ENCODE data around the gene ZMAT5.

DNA sequence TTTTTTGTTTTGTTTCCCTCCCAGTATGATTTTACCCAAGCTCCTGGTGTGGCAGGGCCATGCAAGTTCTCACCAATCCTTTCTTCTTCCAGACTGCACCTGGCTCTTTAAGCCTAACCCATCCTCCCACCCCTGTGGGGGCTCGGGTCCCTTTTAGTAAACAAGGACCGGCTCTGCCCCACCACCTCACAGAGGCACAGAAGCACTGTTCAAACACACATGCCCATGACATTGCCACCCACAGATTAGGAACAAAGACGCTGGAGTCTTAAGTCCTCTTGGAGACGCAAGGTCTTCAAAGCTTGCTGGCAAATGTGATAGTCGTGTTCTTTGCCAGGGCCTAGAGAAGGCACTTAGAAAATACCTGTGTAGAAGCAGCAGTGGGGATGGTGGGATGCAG lies 19.2 kb upstream of the ZMAT5 start:
- TF ChIP-seq, protein P1, sequence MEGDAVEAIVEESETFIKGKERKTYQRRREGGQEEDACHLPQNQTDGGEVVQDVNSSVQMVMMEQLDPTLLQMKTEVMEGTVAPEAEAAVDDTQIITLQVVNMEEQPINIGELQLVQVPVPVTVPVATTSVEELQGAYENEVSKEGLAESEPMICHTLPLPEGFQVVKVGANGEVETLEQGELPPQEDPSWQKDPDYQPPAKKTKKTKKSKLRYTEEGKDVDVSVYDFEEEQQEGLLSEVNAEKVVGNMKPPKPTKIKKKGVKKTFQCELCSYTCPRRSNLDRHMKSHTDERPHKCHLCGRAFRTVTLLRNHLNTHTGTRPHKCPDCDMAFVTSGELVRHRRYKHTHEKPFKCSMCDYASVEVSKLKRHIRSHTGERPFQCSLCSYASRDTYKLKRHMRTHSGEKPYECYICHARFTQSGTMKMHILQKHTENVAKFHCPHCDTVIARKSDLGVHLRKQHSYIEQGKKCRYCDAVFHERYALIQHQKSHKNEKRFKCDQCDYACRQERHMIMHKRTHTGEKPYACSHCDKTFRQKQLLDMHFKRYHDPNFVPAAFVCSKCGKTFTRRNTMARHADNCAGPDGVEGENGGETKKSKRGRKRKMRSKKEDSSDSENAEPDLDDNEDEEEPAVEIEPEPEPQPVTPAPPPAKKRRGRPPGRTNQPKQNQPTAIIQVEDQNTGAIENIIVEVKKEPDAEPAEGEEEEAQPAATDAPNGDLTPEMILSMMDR (IDR thresholded peaks at IDR 0.05): no peak
- no peak for TF ChIP-seq POLR2A (IDR thresholded peaks at IDR 0.05)
